ENCODE measurements around the gene HADHA. TPM values are rescaled to one million over a fixed set of nuclear protein-coding genes. Genes with fewer than 3 reads are reported as not detected.

Gene HADHA
- total RNA-seq, 1 experiment from 2014 or later = 112 TPM

GRCh38 chr2:26169681-26170414 lies 74.6 kb downstream of the HADHA start:
- Histone ChIP-seq H3K27me3 (ENCODE audit: insufficient read depth, low read length) (no peaks in the 10 kb centered on the region), H4K5ac (ENCODE audit: insufficient read length, low read depth, low read length) (no peak overlapping the region), H2BK5ac (ENCODE audit: insufficient read length, low read length) (no peak overlapping the region), H2BK15ac (ENCODE audit: low read depth, low read length) (no peak overlapping the region), H2BK12ac (ENCODE audit: insufficient read length, low read depth, low read length) (no peak overlapping the region), H3K79me2 (ENCODE audit: insufficient read depth, low read length) (no peaks in the 10 kb centered on the region), H3K9ac (ENCODE audit: extremely low read depth, insufficient read length, low read length) (no peak overlapping the region), H3T11ph (ENCODE audit: low read length) (no peak overlapping the region), H2AK5ac (ENCODE audit: insufficient read length, low read length) (no peak overlapping the region), H3K14ac (ENCODE audit: insufficient read depth, low read length) (no peak overlapping the region), H4K8ac (replicated peaks; ENCODE audit: insufficient read length, low read depth, low read length) (no peak overlapping the region), H3K23ac (ENCODE audit: insufficient read length, low read depth, low read length) (no peak overlapping the region), H3K79me1 (ENCODE audit: insufficient read depth, low read depth, low read length, poor library complexity, severe bottlenecking) (no peaks in the 10 kb centered on the region), H3K9me3 (ENCODE audit: control insufficient read depth, low read depth, low read length) (no peaks in the 10 kb centered on the region), H3K18ac (ENCODE audit: insufficient read length, low read depth, low read length) (no peak overlapping the region), H2AFZ (ENCODE audit: low read length) (no peak overlapping the region), H3K4me2 (ENCODE audit: insufficient read depth, insufficient read length, low read length) (no peak overlapping the region), H4K20me1 (ENCODE audit: control insufficient read depth, insufficient read depth, insufficient read length) (no peaks in the 10 kb centered on the region), H2BK20ac (ENCODE audit: low read depth, low read length, poor library complexity, severe bottlenecking) (no peak overlapping the region), H3K4ac (ENCODE audit: low read depth, low read length) (no peak overlapping the region), H3K23me2 (ENCODE audit: insufficient read length, low read depth, low read length, poor library complexity, severe bottlenecking) (peaks cover 11% of the 10 kb centered on the region), H3K4me1 (ENCODE audit: insufficient read depth, low read length) (no peaks in the 10 kb centered on the region; the same call in 1 of the 2 replicates), H3K27ac (ENCODE audit: insufficient read length, low read depth, low read length) (no peak overlapping the region), H4K91ac (ENCODE audit: insufficient read length, low read depth, low read length) (no peak overlapping the region), H3K56ac (ENCODE audit: insufficient read length, low read depth, low read length) (no peak overlapping the region), H2BK120ac (ENCODE audit: low read depth, low read length, poor library complexity, severe bottlenecking) (no peak overlapping the region)
- H3K9me3 Mint-ChIP-seq = peaks cover 0 to 5% of the 10 kb centered on the region in 2 experiments; a peak in 1 of 5 replicates
- WGBS (ENCODE audit: extremely low coverage, insufficient read length, low lambda C conversion rate) = no CpG with 5 or more reads among the region's 14 CpGs
- TF ChIP-seq CTCF (conservative IDR thresholded peaks at IDR 0.05) = no peak
- no peak overlapping the region for H3K27ac Mint-ChIP-seq
- no peak overlapping the region for H3K4me3 Mint-ChIP-seq
- peaks cover 7 to 10% of the 10 kb centered on the region in 2 experiments for H3K4me1 Mint-ChIP-seq
- no peak for DNase-seq
- H3K36me3 Mint-ChIP-seq (ENCODE audit: insufficient read depth in 1 of 3, low read depth in 3 of 3) = no peaks in the 10 kb centered on the region
- peaks cover 28% of the 10 kb centered on the region for H3K27me3 Mint-ChIP-seq (ENCODE audit: low read depth)

All from H9 (cell line).